ENCODE measurements around the gene KLHL29. TPM values are rescaled to one million over a fixed set of nuclear protein-coding genes. Genes with fewer than 3 reads are reported as not detected.

KLHL29 gene
- total and polyA plus RNA-seq, 2 of the 13 experiments (the other 11 are each of a cell fraction or from before 2014, with no cell fraction given), result 0.01 TPM; not detected in 1

GRCh38 chr2:23349508-23349907 is 35.5 kb upstream of the KLHL29 start:
- no peak overlapping the region for H2AFZ ChIP-seq (ENCODE audit: low read length)
- BruUV-seq (replicated peaks), result no TSS peak
- no peaks in the 10 kb centered on the region for H3K79me2 ChIP-seq (ENCODE audit: insufficient read depth, low read length)
- TF ChIP-seq U2AF2 (IDR thresholded peaks at IDR 0.05; ENCODE audit: low read depth, low read length) (no peak), ASH2L (IDR thresholded peaks at IDR 0.05; ENCODE audit: insufficient read length, low read depth, low read length) (no peak), HMG20B (CRISPR knock-in tag; conservative IDR thresholded peaks at IDR 0.05) (no peak), U2AF1 (optimal IDR thresholded peaks at IDR 0.05; ENCODE audit: low read depth, low read length) (no peak), ARID4A (CRISPR knock-in tag; IDR thresholded peaks at IDR 0.05; ENCODE audit: borderline replicate concordance) (no peak), MIXL1 (CRISPR knock-in tag; IDR thresholded peaks at IDR 0.05) (no peak), ZNF883 (CRISPR knock-in tag; IDR thresholded peaks at IDR 0.05; ENCODE audit: not compliant biosample characterization) (no peak), ZFYVE20 (CRISPR knock-in tag; IDR thresholded peaks at IDR 0.05; ENCODE audit: borderline replicate concordance, low read depth) (no peak), ZNF512 (CRISPR knock-in tag; IDR thresholded peaks at IDR 0.05) (no peak), SP140L (CRISPR knock-in tag; IDR thresholded peaks at IDR 0.05; ENCODE audit: borderline replicate concordance) (no peak), ZNF343 (CRISPR knock-in tag; IDR thresholded peaks at IDR 0.05) (no peak)
- TF ChIP-seq, protein P1, sequence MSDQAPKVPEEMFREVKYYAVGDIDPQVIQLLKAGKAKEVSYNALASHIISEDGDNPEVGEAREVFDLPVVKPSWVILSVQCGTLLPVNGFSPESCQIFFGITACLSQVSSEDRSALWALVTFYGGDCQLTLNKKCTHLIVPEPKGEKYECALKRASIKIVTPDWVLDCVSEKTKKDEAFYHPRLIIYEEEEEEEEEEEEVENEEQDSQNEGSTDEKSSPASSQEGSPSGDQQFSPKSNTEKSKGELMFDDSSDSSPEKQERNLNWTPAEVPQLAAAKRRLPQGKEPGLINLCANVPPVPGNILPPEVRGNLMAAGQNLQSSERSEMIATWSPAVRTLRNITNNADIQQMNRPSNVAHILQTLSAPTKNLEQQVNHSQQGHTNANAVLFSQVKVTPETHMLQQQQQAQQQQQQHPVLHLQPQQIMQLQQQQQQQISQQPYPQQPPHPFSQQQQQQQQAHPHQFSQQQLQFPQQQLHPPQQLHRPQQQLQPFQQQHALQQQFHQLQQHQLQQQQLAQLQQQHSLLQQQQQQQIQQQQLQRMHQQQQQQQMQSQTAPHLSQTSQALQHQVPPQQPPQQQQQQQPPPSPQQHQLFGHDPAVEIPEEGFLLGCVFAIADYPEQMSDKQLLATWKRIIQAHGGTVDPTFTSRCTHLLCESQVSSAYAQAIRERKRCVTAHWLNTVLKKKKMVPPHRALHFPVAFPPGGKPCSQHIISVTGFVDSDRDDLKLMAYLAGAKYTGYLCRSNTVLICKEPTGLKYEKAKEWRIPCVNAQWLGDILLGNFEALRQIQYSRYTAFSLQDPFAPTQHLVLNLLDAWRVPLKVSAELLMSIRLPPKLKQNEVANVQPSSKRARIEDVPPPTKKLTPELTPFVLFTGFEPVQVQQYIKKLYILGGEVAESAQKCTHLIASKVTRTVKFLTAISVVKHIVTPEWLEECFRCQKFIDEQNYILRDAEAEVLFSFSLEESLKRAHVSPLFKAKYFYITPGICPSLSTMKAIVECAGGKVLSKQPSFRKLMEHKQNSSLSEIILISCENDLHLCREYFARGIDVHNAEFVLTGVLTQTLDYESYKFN (CRISPR knock-in tag; conservative IDR thresholded peaks at IDR 0.05), result no peak
- FAIRE-seq, result no peak
- no peaks in the 10 kb centered on the region for H3K9me3 ChIP-seq (ENCODE audit: low read length)
- no peak for DNase-seq (ENCODE audit: low spot score)
- H3K9ac ChIP-seq (ENCODE audit: insufficient read depth, low read depth, low read length), result no peak overlapping the region
- intact Hi-C loops (cut with micrococcal nuclease; ENCODE audit: unreplicated experiment), result no loop called here
- peaks cover 0 to 8% of the 10 kb centered on the region in 2 experiments; a peak in 3 of 5 replicates for H3K27me3 ChIP-seq (ENCODE audit: control insufficient read depth in 1 of 2, insufficient read depth in 2 of 2, low read length in 2 of 2)
- in situ Hi-C loops (cut with HindIII; ENCODE audit: extremely low pct_ligation_motif_present, low pct_unique_long_range_greater_than_20kb), result no loop called here
- H4K20me1 ChIP-seq (ENCODE audit: insufficient read depth, low read length), result no peaks in the 10 kb centered on the region
- 45% methylated on average over 7 of the region's 7 CpGs for WGBS (ENCODE audit: low lambda C conversion rate)
- H3K4me2 ChIP-seq (ENCODE audit: low read depth, low read length), result no peak overlapping the region
- no peak overlapping the region for H3K4me3 ChIP-seq (replicated peaks in 1 of 3; ENCODE audit: insufficient read depth in 1 of 3, low read depth in 2 of 3, low read length in 3 of 3)
- ChIA-PET POLR2A (no interaction called here), CTCF (ENCODE audit: low intra/inter-chr PET ratio, low total read pairs) (no interaction called here)
- H3K4me1 ChIP-seq (ENCODE audit: insufficient read depth, low read length), result no peaks in the 10 kb centered on the region
- ATAC-seq, result no peak
- H3K36me3 ChIP-seq (replicated peaks in 1 of 2; ENCODE audit: control insufficient read depth in 1 of 2, insufficient read depth in 2 of 2, low read length in 2 of 2), result no peaks in the 10 kb centered on the region
- H3K27ac ChIP-seq (ENCODE audit: extremely low read length, insufficient read depth, low read length), result no peak overlapping the region

All from HepG2 (cell line).